ENCODE results near the gene ZSWIM6. TPM values are rescaled to one million over a fixed set of nuclear protein-coding genes. Genes with fewer than 3 reads are reported as not detected.

Gene ZSWIM6
- total RNA-seq, 1 experiment from 2014 or later, result 10.8 TPM

GRCh38 chr5:61293873-61294272 is 38.2 kb upstream of the ZSWIM6 start:
- intact Hi-C loops (cut with micrococcal nuclease; ENCODE audit: unreplicated experiment) (no loop called here), in situ Hi-C loops (cut with HindIII; ENCODE audit: low pct_unique_long_range_greater_than_20kb, low sequenced_read_pairs) (no loop called here)
- DNase-seq (ENCODE audit: low read depth, low spot score) (no peak), ATAC-seq (no peak)
- Histone ChIP-seq H3K4me3 (ENCODE audit: low read depth in 2 of 2, low read length in 2 of 2) (no peak overlapping the region), H3K27me3 (ENCODE audit: control insufficient read depth, insufficient read depth, low read length) (no peaks in the 10 kb centered on the region), H3K36me3 (ENCODE audit: control insufficient read depth, insufficient read depth, low read length) (no peaks in the 10 kb centered on the region), H3K9me3 (ENCODE audit: control insufficient read depth, insufficient read depth, low read depth, low read length) (no peaks in the 10 kb centered on the region), H3K27ac (ENCODE audit: low read length) (no peak overlapping the region), H3K4me1 (ENCODE audit: control insufficient read depth, insufficient read depth, low read length) (peaks cover 10% of the 10 kb centered on the region)
- ChIA-PET CTCF (interaction anchor here (0.6 kb wide), 1 partner anchor 1155 kb away, joined by 4 read pairs; no protein-coding TSS in a partner anchor), POLR2A (no interaction called here)
- TF ChIP-seq TCF7L2 (IDR thresholded peaks at IDR 0.05; ENCODE audit: low read depth, low read length), result no peak
- no peak for TF ChIP-seq POLR2AphosphoS5 (IDR thresholded peaks at IDR 0.05; ENCODE audit: low read depth, low read length)
- no peak for TF ChIP-seq REST (IDR thresholded peaks at IDR 0.05; ENCODE audit: insufficient read depth in 1 of 2, low read depth in 2 of 2, low read length in 1 of 2)
- TF ChIP-seq SIN3A (IDR thresholded peaks at IDR 0.05; ENCODE audit: borderline replicate concordance, insufficient read depth, low read depth, low read length), result no peak
- no peak for TF ChIP-seq CTCF (IDR thresholded peaks at IDR 0.05)
- no TSS peak for BruUV-seq (replicated peaks)

- intact Hi-C loops (cut with micrococcal nuclease; ENCODE audit: unreplicated experiment), result no loop called here
- Histone ChIP-seq H3K27me3 (ENCODE audit: control insufficient read depth, insufficient read depth, low read length) (no peaks in the 10 kb centered on the region), H3K36me3 (ENCODE audit: control insufficient read depth, insufficient read depth, low read length) (no peaks in the 10 kb centered on the region), H3K27ac (ENCODE audit: low read length) (no peak overlapping the region), H3K4me1 (ENCODE audit: control insufficient read depth, insufficient read depth, low read length) (peaks cover 15% of the 10 kb centered on the region), H3K9me3 (ENCODE audit: control insufficient read depth, insufficient read depth, low read depth, low read length) (no peaks in the 10 kb centered on the region), H3K4me3 (ENCODE audit: low read depth in 2 of 2, low read length in 2 of 2) (no peak overlapping the region)
- in situ Hi-C loops (cut with HindIII; ENCODE audit: low pct_unique_long_range_greater_than_20kb, low sequenced_read_pairs), result no loop called here
- CTCF ChIA-PET, result no interaction called here
- ATAC-seq (no peak), DNase-seq (ENCODE audit: low read depth, low spot score) (no peak)
- POLR2A ChIA-PET, result no interaction called here
- TF ChIP-seq CTCF (IDR thresholded peaks at IDR 0.05) (no peak), POLR2AphosphoS5 (IDR thresholded peaks at IDR 0.05; ENCODE audit: low read depth, low read length) (no peak), REST (IDR thresholded peaks at IDR 0.05; ENCODE audit: insufficient read depth in 1 of 2, low read depth in 2 of 2, low read length in 1 of 2) (no peak), SIN3A (IDR thresholded peaks at IDR 0.05; ENCODE audit: borderline replicate concordance, insufficient read depth, low read depth, low read length) (no peak), TCF7L2 (IDR thresholded peaks at IDR 0.05; ENCODE audit: low read depth, low read length) (no peak)
- no TSS peak for BruUV-seq (replicated peaks)
Observed at GRCh38 chr5:61295365-61295764, 36.7 kb upstream of the ZSWIM6 start.
